NCI-H1092 treated with DMSO at 0.1 percent for 48 hours (cell line): ENCODE data around the gene SIRT6.
A peak's percentile ranks its signal among the peaks of the same experiment; 100 is the strongest.
"Not testable (repeated sequence)": the region's sequence is repeated elsewhere in the genome, so short reads cannot be mapped to it uniquely, and the experiment has no call there.

Experiments used
- DNase-seq: peaks from one replicate; lab custom pipeline; 2025; lab: John Stamatoyannopoulos, UW

SIRT6 gene

DNA sequence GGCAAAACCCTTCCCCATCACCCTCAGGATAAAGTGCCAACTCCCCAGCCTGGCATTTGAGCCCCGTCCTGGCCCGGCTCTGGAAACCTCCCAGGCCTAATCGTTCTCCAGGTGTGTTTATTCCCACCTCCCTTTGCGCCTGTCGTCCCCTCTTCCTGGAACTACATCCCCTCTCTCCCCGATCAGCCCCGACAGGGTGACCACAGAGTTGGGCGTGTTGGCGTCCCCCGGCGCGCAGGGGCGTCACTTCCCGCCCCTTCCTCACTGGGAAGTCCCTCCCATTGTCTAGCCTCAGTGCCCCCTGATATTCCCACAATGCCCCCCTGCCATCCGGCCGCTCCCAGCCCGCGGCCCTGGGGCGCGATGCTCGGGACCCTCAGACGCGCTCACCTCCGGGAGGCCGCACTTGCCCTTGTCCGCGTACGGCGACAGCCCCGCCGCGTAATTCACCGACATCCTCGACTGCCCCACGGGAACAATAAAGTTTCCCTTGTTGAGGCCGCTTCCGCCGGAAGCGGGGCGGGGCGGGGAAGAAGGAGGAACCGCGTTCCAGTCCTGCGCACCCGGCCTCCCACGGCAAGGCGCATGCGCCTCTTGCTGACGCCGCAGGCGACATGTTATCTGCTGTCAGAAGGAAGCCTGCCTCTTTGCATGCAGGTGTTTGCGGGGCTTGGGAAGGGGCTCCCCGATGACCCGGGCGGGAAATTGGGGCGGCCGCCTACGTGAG lies at the start of gene SIRT6, which contains the start of gene ANKRD24:
SIRT6 (minus strand) TSS at position 480 of the 727 bp plus-strand sequence; CDS start at position 456, 24 bp downstream.
ANKRD24 (plus strand) TSS at position 606 of the 727 bp plus-strand sequence. CDS start 3,737 bp downstream, outside the sequence.
- DNase-seq = peak; percentile 92

DNA sequence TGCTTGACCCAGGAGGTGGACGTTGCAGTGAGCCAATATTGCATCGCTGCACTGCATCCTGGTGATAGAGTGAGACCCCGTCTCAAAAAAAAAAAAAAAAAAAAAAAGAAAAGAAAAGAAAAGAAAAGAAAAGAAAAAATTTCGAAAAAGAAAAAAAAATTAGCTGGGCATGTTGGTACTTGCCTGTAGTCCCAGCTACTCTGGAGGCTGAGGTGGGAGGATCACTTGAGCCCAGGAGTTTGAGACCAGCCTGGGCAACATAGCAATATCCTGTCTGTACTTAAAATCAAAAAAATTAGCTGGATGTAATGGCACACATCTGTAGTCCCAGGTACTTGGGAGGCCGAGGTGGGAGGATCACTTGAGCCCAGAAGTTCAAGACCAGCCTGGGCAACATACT lies 49.8 kb upstream of the SIRT6 start:
- DNase-seq = not testable (repeated sequence)

DNA sequence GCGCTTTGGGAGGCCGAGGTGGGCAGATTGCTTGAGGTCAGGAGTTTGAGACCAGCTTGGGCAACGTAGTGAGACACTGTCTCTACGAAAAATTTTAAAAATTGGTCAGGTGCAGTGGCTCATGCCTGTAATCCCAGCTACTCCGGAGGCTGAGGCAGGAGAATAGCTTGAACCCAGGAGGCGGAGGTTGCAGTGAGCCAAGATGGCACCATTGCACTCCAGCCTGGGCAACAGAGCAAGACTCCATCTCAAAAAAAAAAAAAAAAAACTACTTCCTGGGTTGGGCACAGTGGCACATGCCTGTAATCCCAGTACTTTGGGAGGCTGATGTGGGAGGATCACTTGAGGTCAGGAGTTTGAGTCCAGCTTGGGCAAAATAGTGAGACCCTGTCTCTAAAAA lies 49.2 kb upstream of the SIRT6 start:
- not testable (repeated sequence) for DNase-seq

DNA sequence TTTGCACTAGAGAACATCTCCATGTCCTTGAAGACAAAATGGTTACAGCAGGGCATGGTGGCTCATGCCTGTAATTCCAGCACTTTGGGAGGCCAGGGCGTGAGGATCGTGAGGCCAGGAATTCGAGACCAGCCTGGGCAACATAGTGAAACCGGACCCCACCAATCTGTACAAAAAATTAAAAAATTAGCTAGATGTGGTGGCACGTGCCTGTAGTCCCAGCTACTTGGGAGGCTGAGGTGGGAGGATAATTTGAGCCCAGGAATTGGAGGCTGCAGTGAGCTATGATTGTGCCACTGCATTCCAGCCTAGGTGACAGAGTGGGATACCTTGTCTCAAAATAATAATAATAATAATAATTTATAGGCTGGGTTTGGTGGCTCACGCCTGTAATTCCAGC lies 47.9 kb upstream of the SIRT6 start:
- not testable (repeated sequence) for DNase-seq

DNA sequence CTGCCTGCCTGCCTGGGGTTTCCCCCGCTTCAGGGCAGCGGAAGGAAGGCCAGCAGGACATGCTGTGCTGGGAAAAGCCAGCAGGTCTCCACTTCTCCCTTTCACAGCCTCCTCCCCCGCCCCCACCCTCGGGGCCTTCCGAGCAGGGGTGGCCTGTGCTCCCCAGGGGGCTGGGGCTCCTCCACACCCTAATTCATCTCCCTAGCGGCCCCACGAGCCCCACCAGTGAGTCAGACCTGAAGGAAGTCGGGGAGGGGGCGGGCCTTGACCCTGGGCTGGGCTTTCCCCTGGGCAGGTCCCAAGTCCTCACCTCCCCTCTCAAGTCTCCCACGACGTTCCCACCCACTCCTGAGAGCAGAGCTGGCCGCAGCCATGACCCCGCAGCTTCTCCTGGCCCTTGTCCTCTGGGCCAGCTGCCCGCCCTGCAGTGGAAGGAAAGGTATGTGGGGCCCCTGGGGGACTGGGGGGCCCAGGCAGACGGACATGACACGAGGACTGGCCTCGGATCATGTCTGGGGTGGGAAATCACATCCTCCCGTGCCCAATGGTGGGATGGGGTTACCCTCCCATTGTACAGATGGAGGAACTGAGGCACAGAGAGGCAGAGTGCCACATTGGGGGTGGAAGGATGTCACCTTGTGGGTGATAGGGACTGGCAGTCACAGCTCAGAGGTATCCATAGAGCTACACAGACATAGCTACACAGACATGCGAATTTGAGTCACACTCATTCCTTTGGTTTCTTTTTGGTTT lies 47.0 kb upstream of the SIRT6 start, which contains the start of gene EBI3:
EBI3 (plus strand) TSS at position 345 of the 753 bp plus-strand sequence; CDS start at position 373, 28 bp downstream.
- no peak for DNase-seq

DNA sequence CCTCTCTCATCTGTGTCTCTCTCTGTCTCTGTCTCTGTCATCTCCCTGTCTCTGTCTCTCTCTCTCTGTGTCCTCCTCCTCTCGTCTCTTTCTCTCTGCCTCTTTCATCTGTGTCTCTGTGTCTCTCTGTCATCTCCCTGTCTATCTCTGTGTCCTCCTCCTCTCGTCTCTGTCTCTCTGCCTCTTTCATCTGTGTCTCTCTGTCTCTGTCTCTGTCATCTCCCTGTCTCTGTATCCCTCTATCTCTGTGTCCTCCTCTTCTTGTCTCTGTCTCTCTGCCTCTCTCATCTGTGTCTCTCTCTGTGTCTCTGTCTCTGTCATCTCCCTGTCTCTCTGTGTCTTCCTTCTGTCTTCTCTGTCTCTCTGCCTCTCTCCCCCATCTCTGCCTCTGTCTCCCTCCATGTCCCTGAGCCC lies 46.4 kb upstream of the SIRT6 start:
- no peak for DNase-seq

DNA sequence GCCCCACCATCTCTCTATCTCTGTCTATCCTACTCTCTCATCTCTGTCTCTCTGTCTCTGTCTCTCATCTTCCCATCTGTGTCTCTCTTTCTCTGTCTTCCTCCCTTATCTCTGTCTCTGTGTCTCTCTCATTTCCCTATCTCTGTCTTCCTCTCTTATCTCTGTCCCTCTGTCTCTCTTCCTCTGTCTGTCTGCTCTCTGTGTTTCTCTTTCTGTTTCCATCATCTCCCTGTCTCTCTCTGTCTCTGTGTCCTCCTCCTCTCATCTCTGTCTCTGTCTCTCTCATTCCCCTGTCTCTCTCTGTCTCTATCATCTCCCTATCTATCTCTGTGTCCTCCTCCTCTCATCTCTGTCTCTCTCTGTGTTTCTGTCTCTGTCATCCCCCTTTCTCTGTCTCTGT lies 45.4 kb upstream of the SIRT6 start:
- no peak for DNase-seq

DNA sequence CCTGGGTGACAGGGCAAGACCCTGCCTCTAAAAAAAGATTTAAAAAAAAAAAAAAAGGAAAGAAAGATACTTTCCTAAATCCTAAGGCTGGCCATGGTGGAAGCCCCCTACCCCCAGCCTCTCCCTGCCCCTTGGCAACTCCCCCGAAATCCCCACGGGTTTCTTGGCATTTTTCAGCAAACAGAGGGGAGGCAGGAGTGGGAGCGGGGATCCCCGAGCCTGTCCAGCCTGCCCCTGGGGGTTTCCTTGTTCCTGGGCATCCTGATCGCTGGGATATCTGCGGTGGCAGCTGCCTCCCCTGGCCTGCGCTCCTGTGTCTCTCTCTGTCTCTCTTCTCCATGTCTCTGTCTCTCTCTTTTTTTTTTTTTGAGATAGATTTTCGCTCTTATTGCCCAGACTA lies 43.5 kb upstream of the SIRT6 start:
- no peak for DNase-seq

DNA sequence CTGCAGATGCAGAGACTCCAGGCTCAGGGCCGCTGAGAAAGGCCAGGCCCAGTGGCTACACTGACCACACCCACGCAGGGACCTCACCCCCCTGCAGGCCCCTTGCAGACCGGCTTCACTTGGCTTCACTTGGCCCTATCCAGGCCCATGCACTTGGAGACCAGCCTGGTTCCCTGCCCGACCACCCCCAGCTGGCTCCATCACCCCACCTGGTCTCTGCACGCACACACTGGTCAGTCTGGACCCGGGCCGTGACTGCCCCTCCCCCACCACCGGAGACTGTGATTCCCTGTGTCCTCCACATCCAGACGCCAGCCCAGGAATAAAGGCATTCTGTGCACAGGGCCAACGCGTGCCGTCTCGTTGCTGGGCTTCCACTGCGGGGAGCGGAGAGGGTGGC lies 42.1 kb upstream of the SIRT6 start:
- DNase-seq = no peak

DNA sequence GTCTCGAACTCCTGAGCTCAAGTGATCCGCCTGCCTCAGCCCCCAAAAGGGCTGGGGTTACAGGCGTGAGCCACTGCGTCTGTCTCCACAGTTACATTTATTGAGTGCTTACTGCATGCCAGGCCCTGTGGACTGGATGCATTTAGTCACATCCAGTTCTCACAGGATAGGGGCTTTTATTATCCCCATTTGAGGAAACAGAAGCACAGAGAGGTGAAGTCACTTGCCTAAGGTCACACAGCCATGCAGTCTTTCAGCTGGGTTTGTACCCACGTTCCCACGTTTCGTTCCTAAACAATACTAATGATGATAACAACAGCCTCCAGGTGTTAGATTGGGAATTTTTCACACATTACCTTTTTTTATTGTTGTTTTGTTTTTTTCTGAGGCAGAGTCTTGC lies 37.8 kb upstream of the SIRT6 start:
- DNase-seq = no peak

DNA sequence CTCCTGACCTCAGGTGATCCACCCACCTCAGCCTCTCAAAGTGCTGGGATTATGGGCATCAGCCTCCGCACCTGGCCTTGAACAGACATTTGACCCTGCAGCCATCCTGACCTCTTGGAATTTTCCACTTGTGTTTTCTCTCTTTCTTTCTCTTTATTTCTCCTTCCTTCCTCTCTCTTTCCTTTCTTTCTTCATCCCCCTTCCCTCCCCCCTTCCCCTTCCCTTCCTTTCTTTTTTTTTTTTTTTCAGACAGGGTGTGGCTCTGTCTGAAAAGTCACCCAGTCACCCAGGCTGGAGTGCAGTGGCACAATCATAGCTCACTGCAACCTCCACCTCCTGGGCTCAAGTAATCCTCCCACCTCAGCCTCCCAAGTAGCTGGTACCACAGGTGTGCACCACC lies 36.2 kb upstream of the SIRT6 start:
- not testable (repeated sequence) for DNase-seq

DNA sequence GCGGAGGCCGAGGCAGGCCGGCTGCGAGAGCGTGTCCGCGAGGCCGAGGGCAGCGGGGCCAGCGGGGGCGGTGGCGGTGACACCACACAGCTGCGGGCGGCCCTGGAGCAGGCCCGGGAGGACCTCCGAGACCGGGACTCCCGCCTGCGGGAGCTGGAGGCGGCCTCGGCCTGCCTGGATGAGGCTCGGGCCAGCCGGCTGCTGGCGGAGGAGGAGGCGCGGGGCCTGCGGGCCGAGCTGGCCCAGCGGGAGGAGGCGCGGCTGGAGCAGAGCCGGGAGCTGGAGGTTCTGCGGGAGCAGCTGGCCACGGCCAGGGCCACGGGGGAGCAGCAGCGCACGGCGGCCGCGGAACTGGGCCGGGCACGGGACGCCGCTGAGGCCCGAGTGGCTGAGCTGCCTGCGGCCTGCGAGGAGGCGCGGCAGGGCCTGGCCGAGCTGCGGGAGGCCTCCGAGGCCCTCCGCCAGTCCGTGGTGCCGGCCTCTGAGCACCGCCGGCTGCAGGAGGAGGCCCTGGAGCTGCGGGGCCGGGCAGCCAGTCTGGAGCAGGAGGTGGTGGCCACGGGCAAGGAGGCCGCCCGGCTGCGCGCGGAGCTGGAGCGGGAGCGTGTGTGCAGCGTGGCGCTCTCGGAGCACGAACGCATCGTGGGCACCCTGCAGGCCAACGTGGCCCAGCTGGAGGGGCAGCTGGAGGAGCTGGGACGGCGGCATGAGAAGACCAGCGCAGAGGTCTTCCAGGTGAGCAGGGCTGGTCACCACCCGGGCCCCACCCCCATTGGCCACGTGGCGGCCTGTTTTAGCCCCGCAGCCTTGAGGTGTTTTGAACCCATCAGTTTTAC lies 35.3 kb upstream of the SIRT6 start:
- no peak for DNase-seq

DNA sequence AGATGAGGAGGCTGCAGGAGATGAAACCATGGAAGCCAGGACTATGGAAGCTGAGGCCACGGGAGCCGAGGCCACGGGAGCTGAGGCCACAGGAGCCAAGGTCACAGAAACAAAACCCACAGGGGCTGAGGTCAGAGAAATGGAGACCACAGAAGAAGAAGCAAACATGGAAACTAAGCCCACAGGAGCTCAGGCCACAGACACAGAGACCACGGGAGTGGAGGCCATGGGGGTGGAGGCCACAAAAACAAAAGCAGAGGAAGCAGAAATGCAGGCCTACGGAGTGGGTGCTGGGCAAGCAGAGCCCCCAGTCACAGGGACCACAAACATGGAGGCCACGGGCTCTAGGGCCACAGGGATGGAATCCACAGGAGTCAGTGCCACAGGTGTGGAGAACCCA lies 34.5 kb upstream of the SIRT6 start:
- DNase-seq = no peak

DNA sequence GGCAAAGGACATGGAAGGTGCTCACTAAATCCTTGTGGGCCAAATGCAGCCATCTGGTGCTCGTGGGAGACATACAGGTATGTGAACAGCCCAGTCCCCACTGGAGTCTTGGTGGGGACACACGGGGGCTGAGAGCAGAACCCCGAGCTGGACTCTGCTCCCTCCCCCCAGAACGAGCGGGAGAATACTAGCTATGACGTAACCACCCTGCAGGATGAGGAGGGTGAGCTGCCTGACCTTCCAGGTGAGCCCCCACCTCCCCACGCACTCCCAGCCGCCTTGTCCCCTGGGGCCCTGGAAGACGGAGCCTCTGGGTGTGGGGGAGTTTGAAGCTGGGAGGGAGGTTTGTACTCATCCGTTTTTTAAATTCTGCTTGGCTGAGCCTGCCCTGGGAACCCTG lies 33.4 kb upstream of the SIRT6 start:
- DNase-seq = no peak

DNA sequence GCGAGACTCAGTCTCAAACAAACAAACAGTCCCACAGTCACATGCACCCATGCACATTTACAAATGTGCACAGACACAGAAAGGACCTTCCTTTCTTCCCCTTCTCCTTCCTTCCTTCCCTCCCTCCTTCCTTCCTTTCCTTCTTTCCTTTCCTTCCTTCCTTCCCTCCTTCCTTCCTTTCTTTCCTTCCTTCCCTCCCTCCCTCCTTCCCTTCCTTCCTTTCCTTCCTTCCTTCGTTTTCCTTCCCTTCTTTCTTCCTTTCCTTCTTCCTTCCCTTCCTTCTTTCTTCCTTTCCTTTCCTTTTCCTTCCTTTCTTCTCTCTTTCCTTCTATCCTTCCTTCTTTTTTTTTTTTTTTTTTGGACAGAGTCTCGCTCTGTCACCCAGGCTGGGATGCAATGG lies 30.8 kb upstream of the SIRT6 start:
- DNase-seq = no peak

DNA sequence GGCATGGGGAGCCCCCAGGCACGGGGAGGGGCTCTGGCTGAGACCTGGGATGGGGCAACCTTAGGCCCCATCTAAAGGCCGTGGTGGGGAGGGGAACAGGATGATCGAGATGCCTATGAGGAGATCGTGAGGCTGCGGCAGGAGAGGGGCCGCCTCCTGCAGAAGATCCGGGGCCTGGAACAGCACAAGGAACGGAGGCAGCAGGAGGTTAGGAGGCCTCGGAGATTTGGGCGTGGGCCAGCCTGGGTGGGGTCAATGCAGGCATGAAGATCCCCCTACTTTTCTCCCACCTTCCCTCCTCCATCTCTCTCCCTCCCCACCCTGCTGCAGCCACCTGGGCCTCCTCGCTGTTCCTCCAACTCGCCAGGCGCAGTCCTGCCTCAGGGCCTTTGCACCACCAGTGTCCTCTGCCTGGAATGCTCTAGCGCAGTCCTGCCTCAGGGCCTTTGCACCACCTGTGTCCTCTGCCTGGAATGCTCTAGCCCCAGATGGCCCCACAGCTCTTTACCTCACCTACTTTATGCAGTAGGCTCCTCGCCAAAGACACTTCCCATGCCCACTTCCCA lies 27.9 kb upstream of the SIRT6 start:
- DNase-seq = no peak

DNA sequence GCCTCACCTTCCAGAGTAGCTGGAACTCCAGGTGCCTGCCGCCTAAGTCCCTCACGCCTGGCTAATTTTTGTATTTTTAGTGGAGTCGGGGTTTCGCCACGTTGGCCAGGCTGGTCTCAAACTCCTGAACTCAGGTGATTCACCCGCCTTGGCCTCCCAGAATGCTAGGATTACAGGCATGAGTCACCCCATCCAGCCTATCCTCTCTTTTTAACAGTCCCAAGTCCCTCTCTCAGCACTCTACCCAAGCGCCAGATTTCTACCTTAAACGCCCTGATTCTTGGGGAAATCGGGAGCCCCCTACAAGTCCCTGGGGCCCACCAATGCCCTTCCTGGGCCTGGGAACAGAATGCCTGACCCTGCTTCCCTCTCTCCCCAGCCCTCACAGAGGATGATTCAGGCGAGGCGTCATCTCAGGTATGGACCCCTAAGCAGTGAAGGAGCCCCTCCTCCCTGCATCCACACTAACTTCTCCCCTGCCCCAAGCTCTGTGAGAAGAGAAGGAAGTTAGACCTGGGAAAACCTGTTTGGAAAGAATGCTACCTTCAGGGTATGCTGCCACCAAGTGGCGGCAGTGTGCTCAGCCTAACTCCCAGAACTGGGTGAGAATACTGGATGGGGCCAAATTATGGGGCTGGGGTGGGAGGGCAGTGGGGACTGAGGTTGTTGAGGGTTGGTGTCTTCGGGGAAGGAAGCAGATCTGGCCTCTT lies 26.2 kb upstream of the SIRT6 start:
- DNase-seq = no peak

DNA sequence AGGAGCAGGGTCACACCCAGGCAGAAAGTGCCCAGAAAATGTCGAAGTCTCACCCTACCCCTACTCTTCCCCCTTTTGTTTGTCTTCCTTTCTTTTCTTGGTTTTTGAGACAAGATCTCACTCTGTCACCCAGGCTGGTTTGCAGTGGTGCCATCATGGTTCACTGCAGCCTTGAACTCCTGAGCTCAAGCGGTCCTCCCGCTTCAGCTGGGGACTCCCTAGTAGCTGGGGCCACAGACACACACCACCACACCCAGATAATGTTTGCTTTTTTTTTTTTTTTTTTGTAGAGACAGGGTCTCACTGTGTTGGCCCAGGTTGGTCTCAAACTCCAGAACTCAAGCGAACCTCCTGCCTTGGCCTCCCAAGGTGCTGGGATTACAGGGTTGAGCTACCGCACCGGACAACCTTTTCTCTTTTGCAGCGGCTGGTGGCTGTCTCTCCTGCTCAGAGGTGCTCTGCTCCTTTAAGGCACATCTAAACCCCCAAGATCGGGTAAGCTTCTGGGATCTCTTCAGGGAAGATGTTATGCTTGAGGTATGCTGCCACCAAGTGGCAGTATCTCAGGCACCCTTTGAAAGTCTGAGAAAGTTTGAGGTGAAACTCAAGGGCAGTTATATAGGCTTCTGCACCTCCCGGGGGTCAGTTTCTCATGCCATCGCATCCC lies 24.6 kb upstream of the SIRT6 start:
- DNase-seq = no peak

DNA sequence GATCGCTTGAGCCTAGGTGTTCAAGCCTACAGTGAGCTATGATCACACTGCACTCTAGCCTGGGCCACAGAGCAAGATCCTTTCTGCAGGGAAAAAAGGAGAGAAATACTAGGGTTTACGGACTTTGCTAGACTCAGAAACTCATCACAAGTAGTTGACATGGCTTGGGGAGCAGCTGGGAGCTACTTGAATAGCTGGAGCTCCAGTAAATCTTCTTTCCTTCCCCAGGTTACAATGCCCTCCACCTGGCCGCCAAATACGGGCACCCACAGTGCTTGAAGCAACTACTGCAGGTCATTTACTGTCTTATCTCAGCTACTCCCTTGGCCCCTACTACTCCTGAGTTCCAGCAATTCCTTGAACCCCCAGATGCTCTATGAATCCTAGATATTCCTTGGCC lies 19.4 kb upstream of the SIRT6 start:
- no peak for DNase-seq

DNA sequence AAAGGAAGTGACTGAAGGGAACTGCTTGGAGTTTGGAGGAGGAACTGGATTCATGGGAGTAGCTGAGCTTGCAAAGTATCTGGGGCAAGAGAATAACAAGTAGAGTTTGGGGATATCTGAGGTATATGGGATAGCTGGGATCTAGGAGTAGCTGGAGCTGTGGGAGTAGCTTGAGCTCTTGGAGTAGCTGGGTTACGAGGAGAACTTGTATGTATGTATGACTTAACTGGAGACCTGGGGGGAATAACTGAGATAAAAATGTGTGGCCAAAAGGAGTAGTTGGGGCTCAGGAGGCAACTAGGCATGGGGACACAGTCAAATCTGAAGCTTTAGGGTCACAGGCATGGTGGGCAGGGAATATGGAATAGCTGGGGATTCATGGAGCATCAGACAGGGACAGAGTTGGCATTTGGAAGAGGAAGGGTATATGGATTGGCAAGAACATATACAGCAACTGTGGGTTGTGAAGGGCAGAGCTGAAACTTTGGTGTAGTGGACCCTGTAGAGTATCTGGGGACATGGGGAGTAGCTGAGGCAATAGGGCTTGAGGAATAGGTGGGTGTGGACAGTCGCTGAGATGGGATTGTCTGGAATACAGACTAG lies 18.7 kb upstream of the SIRT6 start:
- no peak for DNase-seq
